Measurements from ENCODE around the gene NFE2L1.

- no peak for TF ChIP-seq CTCF (IDR thresholded peaks at IDR 0.05)
- no peak for TF ChIP-seq POLR2A (IDR thresholded peaks at IDR 0.05)
These were observed 52.4 kb downstream of the NFE2L1 start for GRCh38 chr17:48100591-48101011.
